Mesothelial cell of epicardium (in vitro differentiated cells): ENCODE data around the gene RHBDF1. TPM values are rescaled to one million over a fixed set of nuclear protein-coding genes. Genes with fewer than 3 reads are reported as not detected.

Experiments
- DNase-seq, 2 experiments: peaks; one replicate each; pipeline ENCODE4 v3.0.0; 2021; ENCODE audit warnings: low spot score in 2 of 2; ENCODE audit not compliant: unreplicated experiment in 2 of 2
- H3K27ac Mint-ChIP-seq: 2 replicates; pipeline ENCODE4 v1.8.0; 2021; ENCODE audit warnings: mixed read lengths
- H3K27me3 Mint-ChIP-seq: 2 replicates; pipeline ENCODE4 v1.8.0; 2021; ENCODE audit warnings: low read depth, mixed read lengths
- H3K36me3 Mint-ChIP-seq: 2 replicates; pipeline ENCODE4 v1.8.0; 2021; ENCODE audit warnings: mixed read lengths
- H3K4me1 Mint-ChIP-seq: 2 replicates; pipeline ENCODE4 v1.8.0; 2021; ENCODE audit warnings: mixed read lengths
- H3K4me3 Mint-ChIP-seq: 2 replicates; pipeline ENCODE4 v1.8.0; 2021; ENCODE audit warnings: mild to moderate bottlenecking, moderate library complexity, mixed read lengths
- H3K9me3 Mint-ChIP-seq: 2 replicates; pipeline ENCODE4 v1.8.0; 2021; ENCODE audit warnings: mixed read lengths
- total RNA-seq: library from RNA; stranded (reverse); gene quantifications from 3 replicates; pipeline ENCODE4 v1.2.1, GENCODE V29; 2021
- TF ChIP-seq, protein P1 (sequence below): fragments of 200-600 bp; sonication (generic); IDR thresholded peaks from one replicate; pipeline ENCODE4 v1.5.0; 2021; ENCODE audit warnings: antibody characterized with exemption; ENCODE audit not compliant: unreplicated experiment

The RHBDF1 gene
- total RNA-seq, 1 donor from 2014 or later = 81.2 TPM

DNA sequence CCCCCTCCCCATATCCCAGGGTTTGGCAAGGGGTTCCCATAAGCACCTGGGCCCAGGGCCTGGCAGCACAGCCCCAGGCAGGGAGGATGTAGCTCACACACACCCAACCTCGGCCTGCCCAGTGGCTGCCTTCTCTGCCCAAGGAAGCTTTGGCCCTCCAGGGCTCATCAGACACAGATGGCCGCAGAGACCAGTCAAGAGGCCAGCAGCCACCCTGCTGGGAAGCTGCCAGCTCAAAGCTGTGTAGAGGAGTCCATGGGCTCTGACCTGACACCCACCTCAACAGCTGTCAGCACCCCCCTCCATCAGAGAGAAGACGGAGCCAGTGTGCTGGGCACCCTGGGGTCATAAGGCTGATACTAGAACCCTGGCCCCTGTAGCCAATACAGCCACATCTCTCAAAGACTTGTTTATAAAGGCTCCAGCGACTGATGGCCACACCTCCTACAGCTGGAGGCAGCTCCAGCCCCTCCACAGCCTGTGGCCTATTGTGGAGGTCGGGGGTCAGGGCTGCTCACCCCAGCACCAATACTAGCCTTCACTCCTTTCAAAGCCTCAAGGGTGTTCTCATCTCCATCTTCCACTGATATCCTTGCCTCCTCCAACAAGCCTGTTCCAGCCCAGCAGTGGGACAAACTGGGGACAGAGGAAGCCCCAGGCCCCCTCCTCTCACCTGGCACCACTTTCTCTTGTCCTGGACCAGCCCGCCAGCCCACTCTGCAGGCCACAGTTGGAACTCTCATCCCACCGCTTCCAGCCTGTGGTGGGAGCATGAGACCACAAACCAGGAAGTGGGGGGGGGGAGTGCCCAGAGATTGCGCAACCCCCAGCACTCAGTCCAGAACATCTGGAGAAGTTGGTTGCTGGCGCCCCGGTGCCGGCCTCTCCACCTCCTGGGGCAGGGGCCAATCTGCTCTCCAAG, 3.4 kb upstream of the RHBDF1 start:
- Mint-ChIP-seq H3K36me3 (no peaks in the 10 kb centered on the region), H3K4me1 (peaks cover 47% of the 10 kb centered on the region), H3K27ac (peak overlapping the region; percentile 96), H3K27me3 (no peaks in the 10 kb centered on the region), H3K9me3 (no peaks in the 10 kb centered on the region), H3K4me3 (peak overlapping the region; percentile 66)
- DNase-seq = peak in 1 of 2 experiments; percentile 55
- TF ChIP-seq, protein P1, sequence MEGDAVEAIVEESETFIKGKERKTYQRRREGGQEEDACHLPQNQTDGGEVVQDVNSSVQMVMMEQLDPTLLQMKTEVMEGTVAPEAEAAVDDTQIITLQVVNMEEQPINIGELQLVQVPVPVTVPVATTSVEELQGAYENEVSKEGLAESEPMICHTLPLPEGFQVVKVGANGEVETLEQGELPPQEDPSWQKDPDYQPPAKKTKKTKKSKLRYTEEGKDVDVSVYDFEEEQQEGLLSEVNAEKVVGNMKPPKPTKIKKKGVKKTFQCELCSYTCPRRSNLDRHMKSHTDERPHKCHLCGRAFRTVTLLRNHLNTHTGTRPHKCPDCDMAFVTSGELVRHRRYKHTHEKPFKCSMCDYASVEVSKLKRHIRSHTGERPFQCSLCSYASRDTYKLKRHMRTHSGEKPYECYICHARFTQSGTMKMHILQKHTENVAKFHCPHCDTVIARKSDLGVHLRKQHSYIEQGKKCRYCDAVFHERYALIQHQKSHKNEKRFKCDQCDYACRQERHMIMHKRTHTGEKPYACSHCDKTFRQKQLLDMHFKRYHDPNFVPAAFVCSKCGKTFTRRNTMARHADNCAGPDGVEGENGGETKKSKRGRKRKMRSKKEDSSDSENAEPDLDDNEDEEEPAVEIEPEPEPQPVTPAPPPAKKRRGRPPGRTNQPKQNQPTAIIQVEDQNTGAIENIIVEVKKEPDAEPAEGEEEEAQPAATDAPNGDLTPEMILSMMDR = no peak

DNA sequence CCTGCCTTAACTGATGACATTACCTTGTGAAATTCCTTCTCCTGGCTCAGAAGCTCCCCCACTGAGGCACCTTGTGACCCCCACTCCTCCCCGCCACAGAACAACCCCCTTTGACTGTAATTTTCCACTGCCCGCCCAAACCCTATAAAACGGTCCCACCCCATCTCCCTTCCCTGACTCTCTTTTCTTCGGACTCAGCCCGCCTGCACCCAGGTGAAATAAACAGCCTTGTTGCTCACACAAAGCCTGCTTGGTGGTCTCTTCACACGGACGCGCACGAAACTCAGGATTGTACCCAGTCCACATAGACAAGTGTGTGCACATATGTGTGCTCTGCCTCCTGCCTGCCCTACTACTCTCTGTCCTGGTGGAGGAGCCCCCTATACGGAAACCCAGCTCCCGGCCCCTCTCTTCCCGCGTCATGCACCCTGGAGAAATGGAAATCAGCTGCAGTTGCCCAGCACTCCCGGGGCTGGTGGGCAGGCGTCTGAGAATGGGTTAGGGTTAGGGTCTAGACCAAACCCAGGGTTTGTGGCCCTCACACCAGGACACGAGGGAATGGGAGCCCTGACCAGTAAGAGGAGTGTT, 2.4 kb upstream of the RHBDF1 start:
- TF ChIP-seq, protein P1 = no peak
- H3K27me3 Mint-ChIP-seq = no peaks in the 10 kb centered on the region
- H3K4me3 Mint-ChIP-seq = peak overlapping the region; percentile 46
- DNase-seq = no peak
- H3K27ac Mint-ChIP-seq = peak overlapping the region; percentile 91
- H3K4me1 Mint-ChIP-seq = peaks cover 54% of the 10 kb centered on the region
- H3K36me3 Mint-ChIP-seq = no peaks in the 10 kb centered on the region
- no peaks in the 10 kb centered on the region for H3K9me3 Mint-ChIP-seq

DNA sequence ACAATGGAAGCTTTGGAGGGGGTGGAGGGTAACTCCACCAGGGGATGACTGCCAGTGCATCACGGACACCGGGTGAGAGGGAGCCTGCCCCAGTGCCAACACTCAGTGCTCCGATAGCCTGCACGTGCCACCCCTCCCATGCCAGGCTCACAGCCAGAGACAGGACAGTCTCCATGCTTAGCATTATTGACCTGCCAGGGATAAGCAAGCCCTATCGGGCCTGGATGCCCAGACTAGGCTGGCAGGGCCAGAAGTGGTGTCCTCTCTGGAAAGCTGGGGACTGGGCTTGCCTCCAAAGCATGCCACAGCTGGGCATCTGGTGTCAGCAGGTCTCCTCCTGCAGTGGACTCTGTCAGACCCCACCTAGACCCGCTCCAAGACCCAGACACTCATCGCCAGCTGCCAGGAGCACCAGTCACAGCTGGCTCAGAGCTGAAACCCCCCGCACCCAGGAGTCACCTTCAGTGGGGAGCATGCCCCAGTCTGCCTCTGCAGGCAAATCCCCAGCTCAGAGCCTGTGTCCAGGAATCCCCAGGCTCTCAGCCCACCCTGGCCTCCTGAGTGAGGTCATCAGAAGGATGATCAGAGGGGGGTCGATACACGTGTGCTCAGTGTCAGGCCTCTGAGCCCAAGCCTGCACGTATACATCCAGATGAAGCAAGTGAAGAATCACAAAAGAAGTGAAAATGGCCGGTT, 1.8 kb upstream of the RHBDF1 start:
- Mint-ChIP-seq H3K27ac (peak overlapping the region; percentile 91), H3K4me3 (peak overlapping the region; percentile 67), H3K27me3 (no peaks in the 10 kb centered on the region), H3K9me3 (no peaks in the 10 kb centered on the region), H3K36me3 (no peaks in the 10 kb centered on the region), H3K4me1 (peaks cover 60% of the 10 kb centered on the region)
- TF ChIP-seq, protein P1 = no peak
- DNase-seq = no peak

DNA sequence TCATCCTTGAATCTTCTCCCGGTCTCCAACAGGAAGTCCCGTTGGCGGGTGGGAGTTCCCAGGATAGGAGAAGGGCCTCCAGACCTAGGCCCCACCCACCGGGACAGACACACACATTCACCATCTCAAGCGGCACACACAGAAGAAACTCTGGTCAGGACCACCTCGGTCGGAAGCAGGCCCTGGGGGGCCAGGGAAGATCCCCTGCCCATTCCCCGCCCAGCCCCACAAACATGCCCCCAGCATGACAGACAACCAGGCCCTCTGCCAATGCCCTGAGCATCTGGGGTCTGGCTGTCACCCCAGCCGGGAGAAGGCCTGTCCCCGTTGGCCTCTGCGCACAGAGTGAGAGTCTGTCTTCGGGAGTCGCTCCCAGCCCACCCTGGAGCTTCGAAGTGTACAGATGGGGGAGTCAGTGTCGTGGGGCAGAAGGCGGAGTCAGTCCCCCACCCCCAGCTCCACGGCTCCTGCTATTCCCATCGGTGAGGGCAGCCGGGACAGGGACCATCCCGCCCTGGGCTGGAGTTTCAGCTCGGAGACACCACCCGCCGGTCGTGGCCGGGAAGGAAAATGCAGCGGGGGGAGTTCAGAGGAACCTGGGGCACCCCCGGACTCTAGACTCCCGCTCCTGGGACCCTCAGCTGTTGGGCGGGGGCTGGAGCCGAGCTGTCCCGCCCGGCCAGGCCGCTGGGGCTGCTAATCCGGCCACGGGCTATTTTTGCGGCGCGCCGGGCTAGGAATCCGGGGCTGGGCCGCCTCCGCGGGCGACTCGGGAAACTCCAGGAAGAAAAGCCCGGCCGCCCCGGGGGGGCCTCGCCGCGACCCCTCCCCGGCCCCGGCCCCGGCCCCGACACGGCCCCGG, 660 bp downstream of the RHBDF1 start:
- Mint-ChIP-seq H3K27ac (peak overlapping the region; percentile 97), H3K9me3 (no peaks in the 10 kb centered on the region), H3K36me3 (no peaks in the 10 kb centered on the region), H3K27me3 (no peaks in the 10 kb centered on the region), H3K4me1 (peaks cover 63% of the 10 kb centered on the region), H3K4me3 (peak overlapping the region; percentile 85)
- DNase-seq = peak; percentile 59 to 77
- TF ChIP-seq, protein P1 = no peak

DNA sequence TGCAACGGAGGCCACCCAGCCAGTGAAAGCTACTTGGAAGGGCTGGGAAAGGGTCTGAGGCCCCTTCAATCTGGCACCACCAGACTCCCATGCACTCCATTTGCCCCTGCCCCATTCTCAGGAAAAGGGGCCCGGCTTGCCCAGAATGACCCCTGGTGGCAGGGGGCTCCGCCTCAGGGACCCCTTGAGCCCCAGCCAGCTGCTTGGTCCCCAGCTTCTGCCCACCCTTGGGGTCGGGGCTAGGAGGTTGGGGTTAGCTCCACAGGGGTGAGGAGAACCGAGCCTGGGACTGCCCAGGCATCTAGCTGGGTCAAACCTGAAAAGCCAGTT, 1.3 kb downstream of the RHBDF1 start:
- no peaks in the 10 kb centered on the region for H3K27me3 Mint-ChIP-seq
- H3K36me3 Mint-ChIP-seq = no peaks in the 10 kb centered on the region
- H3K4me1 Mint-ChIP-seq = peaks cover 57% of the 10 kb centered on the region
- no peak for DNase-seq
- TF ChIP-seq, protein P1 = no peak
- peak overlapping the region; percentile 85 for H3K4me3 Mint-ChIP-seq
- peak overlapping the region; percentile 97 for H3K27ac Mint-ChIP-seq
- H3K9me3 Mint-ChIP-seq = no peaks in the 10 kb centered on the region
